HEK293 (cell line): Measurements from ENCODE around the gene EYS.

Source experiments
- CTCF ChIA-PET: fragments of 350-600 bp; formaldehyde crosslinking; extraction: SDS; loops from one replicate; lab custom pipeline; 2021; ENCODE audit warnings: antibody characterized with exemption; lab: Yijun Ruan, JAX
- POLR2A ChIA-PET: fragments of 300-600 bp; formaldehyde crosslinking; extraction: SDS; loops from one replicate; lab custom pipeline; 2020; ENCODE audit warnings: antibody characterized with exemption, inconsistent platforms; lab: Yijun Ruan, JAX
- H3K27ac ChIP-seq: fragments of 200-500 bp; sonication (Bioruptor generic); 2 replicates; pipeline ENCODE4 v1.5.1; 2014; ENCODE audit warnings: low read depth, low read length, control low read depth, inconsistent platforms; ENCODE audit errors: extremely low read depth
- H3K36me3 ChIP-seq, 2 experiments: fragments of 200-500 bp in 1 of 2; sonication (Bioruptor generic) in 1 of 2; 1 replicate in 1 of 2; 2 replicates in 1 of 2; pipeline ENCODE4 v1.5.1; 2014 to 2017; ENCODE audit warnings: inconsistent platforms in 2 of 2, low read length in 2 of 2; ENCODE audit not compliant: control insufficient read depth in 2 of 2, insufficient read depth in 1 of 2
- H3K4me1 ChIP-seq: fragments of 200-500 bp; sonication (Bioruptor generic); 2 replicates; pipeline ENCODE4 v1.5.1; 2014; ENCODE audit warnings: mild to moderate bottlenecking, low read length, inconsistent platforms; ENCODE audit not compliant: control insufficient read depth, insufficient read depth
- H3K4me3 ChIP-seq: 2 replicates; pipeline ENCODE4 v1.5.1; 2011; ENCODE audit warnings: low read depth, mild to moderate bottlenecking, control low read depth, low read length, moderate library complexity
- H3K9me3 ChIP-seq: fragments of 200-500 bp; sonication (Bioruptor generic); 2 replicates; pipeline ENCODE4 v1.5.1; 2014; ENCODE audit warnings: low read depth, low read length, inconsistent platforms; ENCODE audit not compliant: control insufficient read depth, insufficient read depth
- BCL11B ChIP-seq: fragments of 450-650 bp; formaldehyde crosslinking; IDR thresholded peaks from 2 replicates; pipeline ENCODE4 v1.5.1; 2016; ENCODE audit warnings: low read depth, missing biosample characterization, missing genetic modification characterization
- KLF1 ChIP-seq: fragments of 450-650 bp; formaldehyde crosslinking; IDR thresholded peaks from 2 replicates; pipeline ENCODE4 v1.5.1; 2016; ENCODE audit warnings: missing biosample characterization, missing genetic modification characterization
- KLF8 ChIP-seq: fragments of 450-650 bp; formaldehyde crosslinking; IDR thresholded peaks from 2 replicates; pipeline ENCODE4 v1.5.1; 2016; ENCODE audit warnings: missing biosample characterization, missing genetic modification characterization
- MZF1 ChIP-seq: fragments of 450-650 bp; formaldehyde crosslinking; IDR thresholded peaks from 2 replicates; pipeline ENCODE4 v1.5.1; 2017; ENCODE audit warnings: missing biosample characterization, missing genetic modification characterization, borderline replicate concordance
- RBAK ChIP-seq: fragments of 450-650 bp; formaldehyde crosslinking; IDR thresholded peaks from 2 replicates; pipeline ENCODE4 v1.5.1; 2016; ENCODE audit warnings: missing biosample characterization, missing genetic modification characterization
- REST ChIP-seq: fragments of 450-650 bp; formaldehyde crosslinking; IDR thresholded peaks from 2 replicates; pipeline ENCODE4 v1.5.1; 2016; ENCODE audit warnings: missing biosample characterization, missing genetic modification characterization
- ZNF112 ChIP-seq: fragments of 450-650 bp; formaldehyde crosslinking; IDR thresholded peaks from 2 replicates; pipeline ENCODE4 v1.5.0; 2017; ENCODE audit warnings: missing biosample characterization, missing genetic modification characterization
- ZNF132 ChIP-seq: fragments of 450-650 bp; formaldehyde crosslinking; IDR thresholded peaks from 2 replicates; pipeline ENCODE4 v1.5.1; 2017; ENCODE audit warnings: missing biosample characterization, missing genetic modification characterization, borderline replicate concordance
- ZNF138 ChIP-seq: fragments of 450-650 bp; formaldehyde crosslinking; IDR thresholded peaks from 2 replicates; pipeline ENCODE4 v1.5.1; 2016; ENCODE audit warnings: missing biosample characterization, missing genetic modification characterization, borderline replicate concordance
- ZNF221 ChIP-seq: fragments of 450-650 bp; formaldehyde crosslinking; IDR thresholded peaks from 2 replicates; pipeline ENCODE4 v1.5.1; 2017; ENCODE audit warnings: missing biosample characterization, missing genetic modification characterization, borderline replicate concordance
- ZNF248 ChIP-seq: fragments of 450-650 bp; formaldehyde crosslinking; IDR thresholded peaks from 2 replicates; pipeline ENCODE4 v1.5.1; 2017; ENCODE audit warnings: missing biosample characterization, missing genetic modification characterization
- ZNF274 ChIP-seq, 2 experiments: fragments of 200-500 bp in 1 of 2; fragments of 450-650 bp in 1 of 2; sonication (Bioruptor generic) in 1 of 2; formaldehyde crosslinking in 1 of 2; IDR thresholded peaks; 2 replicates each; pipeline versions ENCODE4 v1.5.1 to v1.6.1; 2014 to 2016; ENCODE audit warnings: borderline replicate concordance in 1 of 2, inconsistent platforms in 1 of 2, low read length in 1 of 2, missing biosample characterization in 1 of 2, missing genetic modification characterization in 1 of 2
- ZNF394 ChIP-seq: fragments of 450-650 bp; formaldehyde crosslinking; IDR thresholded peaks from 2 replicates; pipeline ENCODE4 v1.5.1; 2016; ENCODE audit warnings: missing biosample characterization, missing genetic modification characterization, mild to moderate bottlenecking, moderate library complexity, borderline replicate concordance
- ZNF596 ChIP-seq: fragments of 450-650 bp; IDR thresholded peaks from 2 replicates; pipeline ENCODE4 v1.5.0; 2018; ENCODE audit warnings: missing biosample characterization, mild to moderate bottlenecking, missing genetic modification characterization, moderate library complexity
- ZNF670 ChIP-seq: fragments of 450-650 bp; formaldehyde crosslinking; IDR thresholded peaks from 2 replicates; pipeline ENCODE4 v1.5.1; 2016; ENCODE audit warnings: missing biosample characterization, missing genetic modification characterization, low read depth
- ZNF792 ChIP-seq: fragments of 450-650 bp; formaldehyde crosslinking; IDR thresholded peaks from 2 replicates; pipeline ENCODE4 v1.5.1; 2016; ENCODE audit warnings: missing biosample characterization, missing genetic modification characterization
- TF ChIP-seq, protein P1 (sequence below): fragments of 450-650 bp; formaldehyde crosslinking; IDR thresholded peaks from 2 replicates; pipeline ENCODE4 v1.5.1; 2017; ENCODE audit warnings: missing biosample characterization, missing genetic modification characterization
- TF ChIP-seq, protein P2 (sequence below): fragments of 450-650 bp; formaldehyde crosslinking; optimal IDR thresholded peaks from 2 replicates; pipeline ENCODE3; 2016; ENCODE audit warnings: missing biosample characterization, mild to moderate bottlenecking, missing genetic modification characterization
- TF ChIP-seq, protein P3 (sequence below): sonication (generic); formaldehyde crosslinking; IDR thresholded peaks from 2 replicates; pipeline ENCODE4 v1.8.1; 2022; ENCODE audit warnings: mild to moderate bottlenecking, moderate library complexity, missing genetic modification reagents

The EYS gene

DNA sequence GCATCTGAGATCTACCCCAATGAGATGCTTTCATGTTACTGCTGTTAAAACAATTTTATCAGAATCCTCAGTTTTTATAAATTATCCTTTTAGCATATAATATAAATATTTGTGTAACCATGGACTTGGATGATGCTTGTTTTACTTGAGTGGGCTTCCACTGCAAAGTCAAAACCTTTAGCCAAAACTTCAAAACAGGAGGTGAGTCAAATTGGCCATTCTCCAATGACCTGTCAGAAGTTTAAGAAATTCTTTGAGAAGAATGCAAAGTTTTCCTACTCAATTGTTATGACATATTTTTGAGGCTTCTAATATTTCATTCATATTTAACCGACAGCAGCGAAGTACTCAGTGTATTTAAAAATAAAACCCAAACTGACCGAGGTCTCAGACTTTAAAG, 507.9 kb downstream of the EYS start:
- Histone ChIP-seq H3K36me3 (no peaks in the 10 kb centered on the region), H3K27ac (no peak overlapping the region), H3K4me1 (no peaks in the 10 kb centered on the region), H3K4me3 (no peak overlapping the region), H3K9me3 (no peaks in the 10 kb centered on the region)
- no peak for TF ChIP-seq ZNF274 (IDR thresholded peaks at IDR 0.05; ENCODE audit: low read length)
- no peak for TF ChIP-seq ZNF274 (tag by site-specific recombination; IDR thresholded peaks at IDR 0.05; ENCODE audit: borderline replicate concordance)
- TF ChIP-seq, protein P1, sequence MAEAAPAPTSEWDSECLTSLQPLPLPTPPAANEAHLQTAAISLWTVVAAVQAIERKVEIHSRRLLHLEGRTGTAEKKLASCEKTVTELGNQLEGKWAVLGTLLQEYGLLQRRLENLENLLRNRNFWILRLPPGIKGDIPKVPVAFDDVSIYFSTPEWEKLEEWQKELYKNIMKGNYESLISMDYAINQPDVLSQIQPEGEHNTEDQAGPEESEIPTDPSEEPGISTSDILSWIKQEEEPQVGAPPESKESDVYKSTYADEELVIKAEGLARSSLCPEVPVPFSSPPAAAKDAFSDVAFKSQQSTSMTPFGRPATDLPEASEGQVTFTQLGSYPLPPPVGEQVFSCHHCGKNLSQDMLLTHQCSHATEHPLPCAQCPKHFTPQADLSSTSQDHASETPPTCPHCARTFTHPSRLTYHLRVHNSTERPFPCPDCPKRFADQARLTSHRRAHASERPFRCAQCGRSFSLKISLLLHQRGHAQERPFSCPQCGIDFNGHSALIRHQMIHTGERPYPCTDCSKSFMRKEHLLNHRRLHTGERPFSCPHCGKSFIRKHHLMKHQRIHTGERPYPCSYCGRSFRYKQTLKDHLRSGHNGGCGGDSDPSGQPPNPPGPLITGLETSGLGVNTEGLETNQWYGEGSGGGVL = no peak
- TF ChIP-seq ZNF792 (tag by site-specific recombination) = no peak
- TF ChIP-seq ZNF132 (tag by site-specific recombination) = no peak
- no peak for TF ChIP-seq ZNF670 (tag by site-specific recombination)
- TF ChIP-seq ZNF248 = no peak
- no peak for TF ChIP-seq BCL11B (tag by site-specific recombination)
- no peak for TF ChIP-seq ZNF112 (tag by site-specific recombination)
- no peak for TF ChIP-seq ZNF394 (tag by site-specific recombination)
- no peak for TF ChIP-seq ZNF221 (tag by site-specific recombination)
- TF ChIP-seq, protein P2, sequence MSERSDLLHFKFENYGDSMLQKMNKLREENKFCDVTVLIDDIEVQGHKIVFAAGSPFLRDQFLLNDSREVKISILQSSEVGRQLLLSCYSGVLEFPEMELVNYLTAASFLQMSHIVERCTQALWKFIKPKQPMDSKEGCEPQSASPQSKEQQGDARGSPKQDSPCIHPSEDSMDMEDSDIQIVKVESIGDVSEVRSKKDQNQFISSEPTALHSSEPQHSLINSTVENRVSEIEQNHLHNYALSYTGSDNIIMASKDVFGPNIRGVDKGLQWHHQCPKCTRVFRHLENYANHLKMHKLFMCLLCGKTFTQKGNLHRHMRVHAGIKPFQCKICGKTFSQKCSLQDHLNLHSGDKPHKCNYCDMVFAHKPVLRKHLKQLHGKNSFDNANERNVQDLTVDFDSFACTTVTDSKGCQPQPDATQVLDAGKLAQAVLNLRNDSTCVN (tag by site-specific recombination) = no peak
- no peak for TF ChIP-seq RBAK
- TF ChIP-seq REST (tag by site-specific recombination) = no peak
- no peak for TF ChIP-seq MZF1
- no peak for TF ChIP-seq KLF8 (tag by site-specific recombination)
- TF ChIP-seq ZNF596 (tag by site-specific recombination) = no peak
- TF ChIP-seq, protein P3, sequence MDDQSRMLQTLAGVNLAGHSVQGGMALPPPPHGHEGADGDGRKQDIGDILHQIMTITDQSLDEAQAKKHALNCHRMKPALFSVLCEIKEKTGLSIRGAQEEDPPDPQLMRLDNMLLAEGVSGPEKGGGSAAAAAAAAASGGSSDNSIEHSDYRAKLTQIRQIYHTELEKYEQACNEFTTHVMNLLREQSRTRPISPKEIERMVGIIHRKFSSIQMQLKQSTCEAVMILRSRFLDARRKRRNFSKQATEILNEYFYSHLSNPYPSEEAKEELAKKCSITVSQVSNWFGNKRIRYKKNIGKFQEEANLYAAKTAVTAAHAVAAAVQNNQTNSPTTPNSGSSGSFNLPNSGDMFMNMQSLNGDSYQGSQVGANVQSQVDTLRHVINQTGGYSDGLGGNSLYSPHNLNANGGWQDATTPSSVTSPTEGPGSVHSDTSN (CRISPR knock-in tag) = no peak
- TF ChIP-seq KLF1 (tag by site-specific recombination) = no peak
- TF ChIP-seq ZNF138 (tag by site-specific recombination) = no peak
- ChIA-PET POLR2A (no interaction called here), CTCF (no interaction called here)
